HG03066 (cell line): Measurements from ENCODE around the gene RCAN2.
"Not testable (repeated sequence)": the region's sequence is repeated elsewhere in the genome, so short reads cannot be mapped to it uniquely, and the experiment has no call there.

Source experiments
- ATAC-seq: cut with Tn5 transposase; IDR thresholded peaks from one replicate; pipeline ENCODE4 v1.9.1; 2021; ENCODE audit warnings: low read depth; ENCODE audit not compliant: unreplicated experiment

RCAN2 gene

DNA sequence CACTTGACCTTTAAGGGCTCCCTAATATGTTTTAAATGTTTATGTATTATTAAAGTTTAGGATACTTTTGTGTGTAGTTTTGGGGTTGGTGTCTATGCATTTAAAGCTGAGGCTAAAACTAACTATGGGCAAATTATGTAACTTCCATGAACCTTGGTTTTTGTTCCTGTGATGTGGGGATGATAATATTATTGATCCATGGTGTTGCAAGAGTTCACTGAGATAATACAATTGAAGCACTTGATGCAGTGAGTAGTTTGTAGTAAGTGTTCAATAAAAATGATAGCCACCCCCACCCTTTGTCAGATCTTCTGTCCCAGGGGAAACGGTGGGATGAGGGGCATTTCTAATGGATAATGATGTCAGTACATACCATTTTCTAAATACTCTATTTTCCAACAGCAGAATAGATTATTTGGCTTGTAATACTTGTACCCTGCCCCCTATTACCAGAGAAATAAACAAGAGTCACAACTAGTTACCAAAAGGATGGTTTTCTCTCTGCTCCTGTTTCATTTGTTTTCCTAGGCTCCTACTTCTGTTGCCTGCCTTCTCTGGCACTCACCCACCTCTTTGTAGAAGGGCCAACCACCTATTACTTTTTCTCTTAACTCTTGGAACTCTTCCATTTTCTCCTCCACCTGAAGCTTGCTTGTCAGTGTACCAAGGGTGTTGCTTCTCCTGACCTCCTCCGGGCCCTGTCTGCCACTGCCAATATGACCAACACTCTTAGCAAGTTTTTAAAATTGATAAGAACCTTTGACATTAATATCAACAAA is 97.9 kb downstream of the RCAN2 start:
- ATAC-seq: no peak

GRCh38 chr6:46392294-46392693 is 99.0 kb downstream of the RCAN2 start:
- ATAC-seq: no peak

GRCh38 chr6:46390153-46390876 is 100.9 kb downstream of the RCAN2 start:
- no peak for ATAC-seq

GRCh38 chr6:46387728-46388127 is 103.5 kb downstream of the RCAN2 start:
- ATAC-seq: not testable (repeated sequence)

GRCh38 chr6:46381579-46381978 is 109.7 kb downstream of the RCAN2 start:
- no peak for ATAC-seq

DNA sequence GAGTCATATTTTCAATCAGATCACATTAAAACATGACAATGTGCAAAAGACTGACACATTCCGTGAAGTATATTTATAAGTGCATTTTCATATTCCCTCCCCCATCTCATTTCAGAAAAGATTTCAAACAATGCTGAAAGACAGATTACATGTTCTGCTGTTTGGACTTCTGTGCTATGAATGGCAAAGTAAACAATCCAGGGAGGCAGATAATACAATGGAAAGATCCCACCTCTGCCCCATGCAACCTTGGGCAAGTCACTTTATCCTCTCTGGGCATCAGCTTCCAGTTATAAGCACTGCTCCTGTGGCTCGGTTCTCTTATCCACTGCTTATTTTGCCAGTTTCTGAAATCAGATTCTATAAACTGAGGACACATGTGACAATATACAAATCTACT is 110.2 kb downstream of the RCAN2 start:
- ATAC-seq: no peak

- no peak for ATAC-seq
Observed at GRCh38 chr6:46380152-46380807, 111.0 kb downstream of the RCAN2 start.

- ATAC-seq: no peak
Observed at GRCh38 chr6:46378882-46379416, 112.3 kb downstream of the RCAN2 start.

DNA sequence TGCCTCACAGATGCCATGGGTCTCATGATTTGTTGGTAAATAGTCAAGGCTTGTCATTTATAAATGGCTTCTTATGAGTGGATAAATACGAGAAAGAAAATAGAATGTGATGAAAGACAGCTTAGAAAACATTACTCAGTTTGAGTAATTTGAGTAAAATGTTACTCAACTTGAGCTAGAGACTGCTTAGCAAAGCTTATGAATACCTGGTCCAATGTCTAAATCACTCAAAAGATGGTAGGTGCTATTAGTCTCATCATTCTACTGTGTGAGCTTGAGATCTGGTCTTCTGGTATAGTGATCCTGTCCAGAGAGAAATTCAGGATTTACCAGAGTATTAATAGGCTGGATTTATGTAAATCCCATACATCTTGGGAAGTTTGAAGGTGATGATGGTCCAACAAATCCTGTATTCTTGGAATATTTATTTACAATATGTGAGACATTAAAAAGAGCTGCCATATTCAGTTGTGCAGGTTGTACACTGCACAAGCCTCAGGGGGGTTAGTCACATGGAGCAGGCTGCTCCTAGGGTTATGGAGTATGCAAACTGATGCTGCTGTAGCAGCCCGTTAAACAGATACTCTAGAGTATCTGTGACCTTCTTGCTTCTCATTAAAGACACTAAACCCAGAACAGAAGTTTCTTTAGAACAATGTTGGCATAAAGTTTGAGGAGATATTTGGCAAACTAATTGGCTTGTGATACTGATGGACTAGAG is 112.9 kb downstream of the RCAN2 start:
- ATAC-seq: no peak

- ATAC-seq: no peak
Observed at GRCh38 chr6:46377209-46377608, 114.0 kb downstream of the RCAN2 start.

- peak; percentile 90 for ATAC-seq
Observed at GRCh38 chr6:46376562-46377061, 114.6 kb downstream of the RCAN2 start.

- no peak for ATAC-seq
Observed at GRCh38 chr6:46370622-46371021, 120.6 kb downstream of the RCAN2 start.

GRCh38 chr6:46368169-46368536 is 123.1 kb downstream of the RCAN2 start:
- ATAC-seq: no peak

DNA sequence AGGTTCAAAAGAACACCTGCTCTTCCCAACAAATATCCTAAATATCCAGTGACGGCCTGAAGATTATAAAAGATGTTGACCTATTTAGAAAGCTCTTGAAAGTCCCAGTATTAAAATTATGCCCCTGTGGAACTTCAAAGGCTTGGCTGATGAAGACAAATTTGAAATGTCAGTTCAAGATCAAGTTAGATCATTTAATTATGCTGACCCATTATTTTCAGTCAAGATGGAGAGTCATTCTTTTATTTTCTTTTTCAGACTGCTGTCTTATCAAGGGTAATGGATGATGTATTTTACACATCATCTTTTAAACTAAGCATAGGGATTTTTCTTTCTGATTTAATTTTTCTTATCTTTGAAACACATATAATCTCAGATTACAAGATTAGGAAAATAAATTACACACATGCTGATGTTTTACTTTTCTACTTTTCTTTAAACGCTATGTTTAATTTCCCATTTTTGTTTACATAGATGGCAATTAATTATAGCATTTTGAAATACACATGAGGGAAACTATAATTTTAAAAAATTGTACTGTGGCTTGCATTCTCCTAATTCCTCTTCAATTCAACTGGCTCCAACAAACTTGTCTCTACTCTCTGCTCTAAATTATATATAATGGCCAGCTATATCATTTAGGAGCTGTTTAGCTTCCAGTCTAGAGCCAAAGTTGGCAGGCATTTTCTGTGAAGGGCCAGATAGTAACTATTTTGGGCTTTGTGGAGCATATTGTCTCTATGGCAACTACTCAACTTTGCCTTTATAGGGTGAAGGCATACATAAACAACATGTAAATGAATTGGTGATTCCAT is 123.7 kb downstream of the RCAN2 start:
- ATAC-seq: no peak

GRCh38 chr6:46366190-46366900 is 124.9 kb downstream of the RCAN2 start:
- no peak for ATAC-seq

DNA sequence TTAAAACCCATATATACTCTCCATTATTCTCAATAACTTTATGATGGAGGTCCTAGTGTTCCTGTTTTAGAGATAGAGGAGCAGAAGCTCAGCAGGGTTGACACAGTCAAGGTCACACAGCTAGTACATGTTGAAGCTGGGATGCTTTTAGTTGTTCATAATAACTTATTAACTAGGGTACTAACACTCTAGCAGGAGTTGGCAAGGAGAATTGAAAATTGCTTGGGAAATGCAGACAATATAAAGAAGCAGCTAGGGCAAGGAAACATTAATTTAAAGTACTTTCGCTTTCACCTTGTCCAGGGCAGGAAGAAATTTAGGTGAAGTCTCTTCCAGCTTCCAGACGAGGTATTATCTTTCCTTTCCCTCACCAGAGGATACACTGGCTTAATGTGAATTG is 133.7 kb downstream of the RCAN2 start:
- ATAC-seq: no peak

DNA sequence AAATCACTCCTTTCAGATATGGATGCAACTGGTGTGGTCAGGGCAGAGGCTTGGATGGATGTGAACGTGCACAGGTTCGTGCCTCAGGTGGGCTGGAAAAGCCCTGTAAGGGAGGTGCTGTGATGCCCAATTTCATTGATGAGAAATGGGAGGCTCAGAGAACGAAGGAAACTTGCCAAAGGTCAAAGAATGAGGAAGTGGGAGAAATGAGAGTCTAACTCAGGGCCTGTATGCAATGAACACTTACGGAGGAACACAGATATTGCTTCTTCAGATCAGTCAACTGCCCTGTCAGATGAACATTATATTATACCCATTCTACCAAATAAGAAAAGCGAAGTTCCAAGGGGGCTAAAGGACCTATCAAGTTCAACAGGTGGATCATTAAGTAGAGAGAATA is 134.7 kb downstream of the RCAN2 start:
- ATAC-seq: no peak

DNA sequence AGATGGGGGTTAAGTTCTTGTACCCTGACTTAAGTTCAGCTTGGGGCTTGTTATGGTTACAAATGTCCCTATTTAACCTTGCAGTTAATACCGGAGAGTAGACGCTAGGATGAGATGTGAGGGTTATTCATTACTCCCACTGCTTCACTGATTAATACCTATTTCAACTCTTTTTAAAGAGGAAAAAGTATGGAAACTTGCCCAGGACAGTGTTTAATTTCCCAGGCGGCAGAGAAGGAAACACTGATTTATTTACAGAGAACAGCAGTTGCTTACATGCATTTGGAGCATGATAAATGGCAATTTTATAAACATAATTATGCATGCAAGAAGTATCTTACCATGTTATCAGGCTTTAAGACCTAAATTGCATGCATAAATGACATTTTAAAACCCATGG is 137.7 kb downstream of the RCAN2 start:
- no peak for ATAC-seq
